Esophagus muscularis mucosa (tissue), 3 donors: ENCODE measurements around the gene JSRP1.

Experiments
- CTCF ChIP-seq, 3 experiments: fragments of 200-600 bp in 2 of 3; fragments of 450-650 bp in 1 of 3; sonication (generic) in 2 of 3; IDR thresholded peaks; one replicate each; pipeline ENCODE4 v1.5.1; 2017 to 2019; ENCODE audit warnings: antibody characterized with exemption in 3 of 3, mild to moderate bottlenecking in 2 of 3, moderate library complexity in 1 of 3
- EP300 ChIP-seq: sonication (generic); formaldehyde crosslinking; IDR thresholded peaks from one replicate; pipeline ENCODE4 v1.6.1; 2017; ENCODE audit warnings: antibody characterized with exemption

GRCh38 chr19:2221250-2221831 is 34.9 kb downstream of the JSRP1 start:
- TF ChIP-seq CTCF (IDR thresholded peaks at IDR 0.05) (no peak), EP300 (no peak)
